ENCODE results near the gene SKOR1. TPM values are rescaled to one million over a fixed set of nuclear protein-coding genes. Genes with fewer than 3 reads are reported as not detected.

Gene SKOR1
- total and polyA plus RNA-seq, 2 of the 8 experiments (the other 6 are each of a cell fraction or from before 2014, with no cell fraction given): 0.03 to 0.11 TPM

GRCh38 chr15:67786646-67787045 lies 38.7 kb upstream of the SKOR1 start (continued):
- TF ChIP-seq NANOG (IDR thresholded peaks at IDR 0.05; ENCODE audit: insufficient read depth, low read depth, low read length, poor library complexity, severe bottlenecking) (no peak), CHD2 (IDR thresholded peaks at IDR 0.05; ENCODE audit: low read length) (no peak), JUN (IDR thresholded peaks at IDR 0.05; ENCODE audit: low read depth, low read length) (no peak), TCF12 (IDR thresholded peaks at IDR 0.05; ENCODE audit: low read depth, low read length) (no peak), ASH2L (IDR thresholded peaks at IDR 0.05; ENCODE audit: low read length) (no peak)
